ENCODE measurements around the gene MTHFSD.
A peak's percentile ranks its signal among the peaks of the same experiment; 100 is the strongest.
"Not testable (repeated sequence)": the region's sequence is repeated elsewhere in the genome, so short reads cannot be mapped to it uniquely, and the experiment has no call there.

MTHFSD gene

GRCh38 chr16:86554917-86555703 is at the start of gene MTHFSD:
Gene MTHFSD, minus strand, starts transcription at chr16:86555235. Its CDS starts 51 bp downstream, at chr16:86555184.
- peak; percentile 96 for DNase-seq

GRCh38 chr16:86604436-86605193 is 49.6 kb upstream of the MTHFSD start:
- peak; percentile 6 for DNase-seq

DNA sequence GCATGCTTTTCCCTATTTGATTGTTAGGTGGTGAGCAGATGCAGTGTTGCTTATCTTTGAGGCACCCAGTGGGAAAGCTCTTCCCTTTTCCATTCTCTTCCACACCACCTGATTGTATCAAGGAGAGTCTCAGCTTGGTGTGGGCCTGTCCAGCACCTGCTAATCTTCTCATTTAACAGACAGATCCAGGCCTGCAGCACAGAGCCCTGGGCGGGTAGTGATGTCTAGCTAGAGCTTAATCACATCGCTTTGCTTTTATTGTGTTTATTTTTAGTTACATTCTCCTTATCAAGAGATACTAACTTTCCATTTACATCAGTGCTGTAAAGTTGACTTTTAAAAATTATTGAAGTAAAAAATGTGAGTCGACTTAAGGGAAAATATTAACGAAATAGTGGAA is 47.5 kb upstream of the MTHFSD start:
- no peak for DNase-seq

GRCh38 chr16:86601356-86601755 is 46.3 kb upstream of the MTHFSD start:
- no peak for DNase-seq

DNA sequence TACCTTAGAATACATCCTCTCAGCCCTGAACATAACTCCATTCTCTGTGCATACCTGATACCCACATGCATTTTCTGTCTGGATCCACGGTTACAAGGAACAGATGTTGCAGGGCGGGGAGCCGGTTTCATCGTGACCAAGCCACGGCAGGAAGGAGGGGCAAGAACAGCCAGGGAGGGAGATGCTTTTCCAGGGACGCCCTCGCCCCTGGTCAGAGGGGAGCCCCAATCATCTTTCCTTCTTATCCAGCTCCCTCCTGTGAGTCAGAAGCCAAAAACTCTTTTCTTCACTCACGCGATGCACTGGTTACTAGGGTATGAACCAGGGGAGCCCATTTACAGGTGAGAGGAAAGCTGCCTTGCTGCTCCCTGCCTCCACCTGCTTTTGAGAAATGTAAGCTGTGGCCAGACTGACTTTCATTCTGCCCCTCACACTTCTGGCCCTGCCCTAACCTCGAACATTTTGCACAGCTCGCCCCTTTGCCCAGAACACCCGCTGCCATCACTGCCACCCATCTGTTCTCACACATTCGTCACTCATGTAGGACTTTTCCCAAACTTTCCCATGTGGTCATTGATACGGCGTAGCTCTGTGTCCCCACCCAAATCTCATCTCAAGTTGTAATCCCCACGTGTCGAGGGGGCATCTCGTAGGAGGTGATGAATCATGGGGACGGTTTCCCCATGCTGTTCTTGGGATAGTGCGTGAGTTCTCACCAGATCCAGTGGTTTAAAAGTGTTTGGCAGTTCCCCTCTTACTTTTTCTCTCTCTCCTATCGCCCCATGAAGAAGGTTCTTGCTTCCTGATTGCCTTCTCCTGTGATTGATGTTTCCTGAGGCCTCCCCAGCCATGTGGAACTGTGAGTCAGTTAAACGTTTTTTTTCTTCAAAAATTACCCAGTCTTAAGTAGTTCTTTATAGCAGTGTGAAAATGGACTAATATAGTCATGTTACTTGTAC is 43.9 kb upstream of the MTHFSD start:
- no peak for DNase-seq

- DNase-seq: no peak
Observed at GRCh38 chr16:86597880-86598606, 43.0 kb upstream of the MTHFSD start.

DNA sequence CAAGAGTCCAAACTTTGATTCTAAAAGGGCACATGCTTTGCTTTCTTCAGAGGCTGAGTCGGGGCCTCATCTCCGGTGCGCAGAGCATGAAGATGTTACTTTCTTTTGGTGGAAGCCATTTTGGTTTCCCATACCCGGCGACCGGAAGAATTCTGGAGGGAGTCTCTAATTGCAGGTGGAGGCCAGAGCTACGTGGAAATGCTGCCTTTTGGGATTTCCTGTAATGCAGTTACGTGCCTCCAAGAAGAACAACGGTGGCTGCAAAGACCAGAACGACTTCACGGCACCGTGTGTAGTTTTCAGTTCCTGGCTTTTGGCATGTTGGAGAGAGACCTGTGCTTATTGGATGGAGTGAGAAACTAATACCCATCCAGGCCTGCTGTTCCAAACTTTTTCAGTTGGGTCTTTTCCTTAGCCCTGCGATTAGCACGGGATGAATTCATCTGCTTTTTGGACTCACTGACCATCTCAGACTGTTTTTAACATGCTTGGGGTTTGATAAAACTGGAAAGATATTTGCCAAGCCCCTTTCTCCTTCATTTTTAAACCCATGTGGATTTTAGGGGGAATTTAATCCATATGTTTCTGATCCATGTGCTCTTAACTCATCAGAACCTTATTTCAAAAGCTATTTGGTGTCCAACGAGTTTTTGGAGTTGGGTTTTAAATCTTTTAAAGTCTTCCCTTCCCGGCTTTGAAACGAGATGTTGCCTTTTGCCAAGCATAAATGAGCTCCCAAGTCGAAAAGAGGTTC is 42.3 kb upstream of the MTHFSD start:
- DNase-seq: no peak

GRCh38 chr16:86595983-86596605 is 41.1 kb upstream of the MTHFSD start:
- no peak for DNase-seq

GRCh38 chr16:86594721-86595120 is 39.7 kb upstream of the MTHFSD start:
- no peak for DNase-seq

- DNase-seq: no peak
Observed at GRCh38 chr16:86593913-86594620, 39.0 kb upstream of the MTHFSD start.

- no peak for DNase-seq
Observed at GRCh38 chr16:86591270-86591669, 36.2 kb upstream of the MTHFSD start.

GRCh38 chr16:86590501-86591144 is 35.6 kb upstream of the MTHFSD start:
- no peak for DNase-seq

- not testable (repeated sequence) for DNase-seq
Observed at GRCh38 chr16:86587955-86588354, 32.9 kb upstream of the MTHFSD start.

- no peak for DNase-seq
Observed at GRCh38 chr16:86587487-86587886, 32.5 kb upstream of the MTHFSD start.

- no peak for DNase-seq
Observed at GRCh38 chr16:86585821-86586611, 31.0 kb upstream of the MTHFSD start.

DNA sequence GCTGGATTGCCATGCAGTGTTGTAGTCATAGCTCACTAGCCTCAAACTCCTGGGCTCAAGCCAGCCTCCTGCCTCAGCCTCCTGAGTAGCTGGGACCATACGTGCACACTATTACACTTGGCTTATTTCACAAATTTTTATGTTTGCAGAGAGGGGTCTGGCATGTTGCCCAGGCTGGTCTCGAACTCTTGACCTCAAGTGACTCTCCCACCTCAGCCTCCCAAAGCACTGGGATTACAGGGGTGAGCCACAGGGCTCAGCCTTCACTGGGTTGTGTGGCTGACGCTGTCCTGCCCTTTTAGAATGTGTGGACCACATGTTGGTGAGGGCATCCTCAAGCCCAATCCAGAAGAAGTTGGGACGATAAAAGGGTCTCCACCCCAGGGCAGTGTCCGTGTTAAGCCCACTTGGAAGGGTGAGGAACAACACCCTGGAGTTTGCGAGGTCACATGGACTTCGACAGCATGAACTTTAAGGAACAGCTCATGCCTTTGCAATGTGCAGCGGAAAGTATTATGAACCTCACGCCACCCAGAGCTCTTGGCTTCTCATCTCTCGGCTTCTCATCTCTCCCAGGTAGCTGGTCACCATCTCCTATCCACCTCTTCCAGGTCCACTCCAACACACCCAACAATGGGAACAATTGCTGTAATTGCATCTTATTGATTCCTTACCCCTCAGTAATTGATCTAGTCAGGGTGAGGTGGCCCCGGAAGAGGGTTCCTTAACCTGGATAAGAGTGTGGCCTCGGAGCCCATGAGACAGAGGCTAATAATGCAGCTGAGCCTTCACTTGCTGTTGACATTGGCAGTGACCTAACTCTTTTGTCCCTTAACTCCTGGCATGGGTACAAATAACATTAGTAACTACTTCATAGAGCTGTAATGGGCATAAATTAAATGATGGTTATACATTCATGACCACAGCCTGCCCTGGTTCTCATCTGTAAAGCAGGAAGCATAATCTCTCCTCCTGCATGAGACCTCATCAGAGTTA is 30.0 kb upstream of the MTHFSD start:
- no peak for DNase-seq

DNA sequence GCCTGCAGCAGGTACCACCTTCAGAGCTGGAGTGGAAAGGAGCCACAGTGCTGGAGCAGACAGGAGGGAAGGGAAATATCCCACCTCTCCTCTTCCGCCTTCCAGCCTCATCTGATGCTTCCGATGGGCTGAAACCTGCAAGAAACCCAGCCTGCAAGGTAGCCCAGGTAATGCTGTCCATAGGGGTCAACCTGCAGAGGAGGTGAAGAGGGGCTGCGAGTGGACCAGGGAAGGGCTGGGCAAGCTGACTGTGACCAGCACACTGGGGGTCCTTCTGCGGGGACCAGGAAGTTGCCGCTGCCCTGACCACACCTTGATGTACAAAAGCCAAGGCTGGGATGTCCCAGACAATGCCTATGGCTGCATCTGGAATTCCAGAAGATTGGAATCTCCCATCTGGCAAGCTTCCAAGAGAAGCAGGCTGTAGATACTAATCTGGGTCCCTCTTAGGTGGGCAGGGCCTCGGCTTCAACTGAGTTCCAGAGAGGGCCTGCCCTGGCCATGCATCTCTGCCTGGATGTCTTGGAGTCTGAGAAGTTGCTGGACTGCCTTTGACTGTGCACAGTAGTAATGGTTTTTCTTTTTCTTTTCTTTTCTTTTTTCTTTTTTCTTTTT is 29.1 kb upstream of the MTHFSD start:
- DNase-seq: no peak
